ENCODE measurements around the gene DENND6B. TPM values are rescaled to one million over a fixed set of nuclear protein-coding genes. Genes with fewer than 3 reads are reported as not detected.

Gene DENND6B
- total RNA-seq, 1 experiment from 2014 or later = 14.3 TPM

GRCh38 chr22:50309601-50309991, 17.2 kb downstream of the DENND6B start:
- H3K9me2 ChIP-seq (ENCODE audit: insufficient read depth) = no peaks in the 10 kb centered on the region
- no peaks in the 10 kb centered on the region for H3K27me3 ChIP-seq (ENCODE audit: insufficient read depth, low read depth)
- ChIA-PET POLR2A (ENCODE audit: unreplicated experiment) (no interaction called here), CTCF (no interaction called here)
- no peak for DNase-seq
- no peak overlapping the region for H3K27ac ChIP-seq
- no TSS peak for BruUV-seq (replicated peaks)
- no peak for TF ChIP-seq EZH2 (IDR thresholded peaks at IDR 0.05; ENCODE audit: low read depth)
- TF ChIP-seq, protein P1, sequence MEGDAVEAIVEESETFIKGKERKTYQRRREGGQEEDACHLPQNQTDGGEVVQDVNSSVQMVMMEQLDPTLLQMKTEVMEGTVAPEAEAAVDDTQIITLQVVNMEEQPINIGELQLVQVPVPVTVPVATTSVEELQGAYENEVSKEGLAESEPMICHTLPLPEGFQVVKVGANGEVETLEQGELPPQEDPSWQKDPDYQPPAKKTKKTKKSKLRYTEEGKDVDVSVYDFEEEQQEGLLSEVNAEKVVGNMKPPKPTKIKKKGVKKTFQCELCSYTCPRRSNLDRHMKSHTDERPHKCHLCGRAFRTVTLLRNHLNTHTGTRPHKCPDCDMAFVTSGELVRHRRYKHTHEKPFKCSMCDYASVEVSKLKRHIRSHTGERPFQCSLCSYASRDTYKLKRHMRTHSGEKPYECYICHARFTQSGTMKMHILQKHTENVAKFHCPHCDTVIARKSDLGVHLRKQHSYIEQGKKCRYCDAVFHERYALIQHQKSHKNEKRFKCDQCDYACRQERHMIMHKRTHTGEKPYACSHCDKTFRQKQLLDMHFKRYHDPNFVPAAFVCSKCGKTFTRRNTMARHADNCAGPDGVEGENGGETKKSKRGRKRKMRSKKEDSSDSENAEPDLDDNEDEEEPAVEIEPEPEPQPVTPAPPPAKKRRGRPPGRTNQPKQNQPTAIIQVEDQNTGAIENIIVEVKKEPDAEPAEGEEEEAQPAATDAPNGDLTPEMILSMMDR (conservative IDR thresholded peaks at IDR 0.05) = no peak
- peaks cover 36% of the 10 kb centered on the region; the same call in 1 of the 2 replicates for H3F3A ChIP-seq (ENCODE audit: insufficient read depth, low read depth)
- intact Hi-C loops (cut with micrococcal nuclease; ENCODE audit: unreplicated experiment) = loop anchor here (5.0 kb wide), 1 partner anchor 37 kb away; the partner anchor contains the start of gene MAPK11
- H3K36me3 ChIP-seq (ENCODE audit: low read depth) = no peaks in the 10 kb centered on the region
- H2AFZ ChIP-seq = no peak overlapping the region
- H3K4me1 ChIP-seq (replicated peaks; ENCODE audit: insufficient read depth) = peaks cover 21% of the 10 kb centered on the region
- H3K79me2 ChIP-seq (ENCODE audit: low read depth) = peaks cover 25% of the 10 kb centered on the region
- H3K4me3 ChIP-seq = no peak overlapping the region
- H4K20me1 ChIP-seq (ENCODE audit: insufficient read depth) = peaks cover 10% of the 10 kb centered on the region; the same call in 1 of the 2 replicates
- H3K4me2 ChIP-seq = no peak overlapping the region
- no peaks in the 10 kb centered on the region for H3K9me3 ChIP-seq (ENCODE audit: insufficient read depth, low read depth)

GRCh38 chr22:50308986-50309600, 17.7 kb downstream of the DENND6B start:
- DNase-seq = no peak
- BruUV-seq (replicated peaks) = no TSS peak
- Histone ChIP-seq H4K20me1 (ENCODE audit: insufficient read depth) (peaks cover 10% of the 10 kb centered on the region; the same call in 1 of the 2 replicates), H3K36me3 (ENCODE audit: low read depth) (no peaks in the 10 kb centered on the region), H3K79me2 (ENCODE audit: low read depth) (peaks cover 30% of the 10 kb centered on the region), H3K4me1 (replicated peaks; ENCODE audit: insufficient read depth) (peaks cover 21% of the 10 kb centered on the region), H3F3A (ENCODE audit: insufficient read depth, low read depth) (peaks cover 39% of the 10 kb centered on the region), H3K27ac (no peak overlapping the region), H3K4me3 (no peak overlapping the region), H3K9me2 (ENCODE audit: insufficient read depth) (no peaks in the 10 kb centered on the region), H2AFZ (no peak overlapping the region), H3K9me3 (ENCODE audit: insufficient read depth, low read depth) (no peaks in the 10 kb centered on the region), H3K27me3 (ENCODE audit: insufficient read depth, low read depth) (no peaks in the 10 kb centered on the region), H3K4me2 (no peak overlapping the region)
- ChIA-PET POLR2A (ENCODE audit: unreplicated experiment) (no interaction called here), CTCF (no interaction called here)
- TF ChIP-seq EZH2 (IDR thresholded peaks at IDR 0.05; ENCODE audit: low read depth) = no peak
- TF ChIP-seq, protein P1 (conservative IDR thresholded peaks at IDR 0.05) = no peak
- intact Hi-C loops (cut with micrococcal nuclease; ENCODE audit: unreplicated experiment) = loop anchor here (5.0 kb wide), 1 partner anchor 37 kb away; the partner anchor contains the start of gene MAPK11

DNA sequence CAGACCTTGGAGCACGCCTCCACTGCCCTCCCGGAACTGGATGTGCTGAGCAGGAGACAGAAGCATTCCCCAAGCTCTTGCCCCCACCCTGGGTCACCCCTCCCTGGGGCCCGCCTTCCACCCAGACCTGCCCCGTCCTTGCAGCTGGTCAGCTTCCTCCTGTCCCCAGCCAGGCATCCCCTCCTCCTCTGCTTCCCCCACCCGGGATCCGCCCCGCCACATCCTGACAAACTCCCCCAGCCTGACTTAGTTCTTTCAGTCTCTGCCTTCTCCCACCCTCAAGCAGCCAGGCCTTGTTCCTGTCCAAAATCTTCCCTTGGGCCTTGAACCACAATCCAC, 18.2 kb downstream of the DENND6B start:
- peaks cover 13% of the 10 kb centered on the region for H4K20me1 ChIP-seq (ENCODE audit: insufficient read depth)
- H3K4me1 ChIP-seq (replicated peaks; ENCODE audit: insufficient read depth) = peaks cover 27% of the 10 kb centered on the region
- H2AFZ ChIP-seq = no peak overlapping the region
- BruUV-seq (replicated peaks) = no TSS peak
- ChIA-PET POLR2A (ENCODE audit: unreplicated experiment) (no interaction called here), CTCF (no interaction called here)
- no peaks in the 10 kb centered on the region for H3K9me2 ChIP-seq (ENCODE audit: insufficient read depth)
- no peaks in the 10 kb centered on the region for H3K9me3 ChIP-seq (ENCODE audit: insufficient read depth, low read depth)
- peaks cover 42% of the 10 kb centered on the region for H3F3A ChIP-seq (ENCODE audit: insufficient read depth, low read depth)
- H3K27ac ChIP-seq = no peak overlapping the region
- peak in 1 of 2 experiments; percentile 62 for DNase-seq
- H3K36me3 ChIP-seq (ENCODE audit: low read depth) = no peaks in the 10 kb centered on the region
- intact Hi-C loops (cut with micrococcal nuclease; ENCODE audit: unreplicated experiment) = loop anchor here (5.0 kb wide), 1 partner anchor 36 kb away; the partner anchor contains the start of gene MAPK11
- no peaks in the 10 kb centered on the region for H3K27me3 ChIP-seq (ENCODE audit: insufficient read depth, low read depth)
- H3K79me2 ChIP-seq (ENCODE audit: low read depth) = peaks cover 35% of the 10 kb centered on the region
- no peak for TF ChIP-seq EZH2 (IDR thresholded peaks at IDR 0.05; ENCODE audit: low read depth)
- TF ChIP-seq, protein P1 (conservative IDR thresholded peaks at IDR 0.05) = no peak
- no peak overlapping the region for H3K4me2 ChIP-seq
- no peak overlapping the region for H3K4me3 ChIP-seq
